HG02588 (cell line): ENCODE results near the gene RARB.

Experiments used
- ATAC-seq: cut with Tn5 transposase; IDR thresholded peaks from one replicate; pipeline ENCODE4 v1.9.1; 2021; ENCODE audit warnings: mild to moderate bottlenecking, moderate library complexity; ENCODE audit not compliant: unreplicated experiment

Gene RARB

GRCh38 chr3:25502233-25502632, 74.2 kb downstream of the RARB start:
- no peak for ATAC-seq

GRCh38 chr3:25503898-25504301, 75.8 kb downstream of the RARB start:
- ATAC-seq = no peak

- no peak for ATAC-seq
These were observed 77.5 kb downstream of the RARB start for GRCh38 chr3:25505581-25505980.

GRCh38 chr3:25507811-25508210, 79.7 kb downstream of the RARB start:
- ATAC-seq = no peak

- ATAC-seq = no peak
These were observed 80.4 kb downstream of the RARB start for GRCh38 chr3:25508433-25508832.

- no peak for ATAC-seq
These were observed 80.8 kb downstream of the RARB start for GRCh38 chr3:25508901-25509300.

GRCh38 chr3:25510797-25511196, 82.7 kb downstream of the RARB start:
- ATAC-seq = no peak

- no peak for ATAC-seq
These were observed 84.1 kb downstream of the RARB start for GRCh38 chr3:25511972-25512721.

GRCh38 chr3:25513642-25514266, 85.7 kb downstream of the RARB start:
- no peak for ATAC-seq

GRCh38 chr3:25515171-25515570, 87.1 kb downstream of the RARB start:
- ATAC-seq = no peak

GRCh38 chr3:25520926-25521559, 93.0 kb downstream of the RARB start:
- ATAC-seq = no peak

- ATAC-seq = no peak
These were observed 99.3 kb downstream of the RARB start for GRCh38 chr3:25527336-25527735.

- no peak for ATAC-seq
These were observed 99.7 kb downstream of the RARB start for GRCh38 chr3:25527801-25528200.

- ATAC-seq = no peak
These were observed 103.9 kb downstream of the RARB start for GRCh38 chr3:25531971-25532370.

- no peak for ATAC-seq
These were observed 104.5 kb downstream of the RARB start for GRCh38 chr3:25532431-25533162.

- no peak for ATAC-seq
These were observed 105.3 kb downstream of the RARB start for GRCh38 chr3:25533399-25533798.

GRCh38 chr3:25534007-25534406, 105.9 kb downstream of the RARB start:
- ATAC-seq = no peak

- ATAC-seq = no peak
These were observed 108.7 kb downstream of the RARB start for GRCh38 chr3:25536521-25537391.

GRCh38 chr3:25537516-25537915, 109.5 kb downstream of the RARB start:
- ATAC-seq = no peak

- no peak for ATAC-seq
These were observed 112.2 kb downstream of the RARB start for GRCh38 chr3:25540273-25540672.
